Fibroblast of skin of left biceps (primary cell): ENCODE data around the gene CATSPERB.
"Not testable (repeated sequence)": the region's sequence is repeated elsewhere in the genome, so short reads cannot be mapped to it uniquely, and the experiment has no call there.

ENCODE experiments used
- DNase-seq, 2 experiments: peaks; one replicate each; pipeline ENCODE4 v3.0.0-alpha.2; 2013; ENCODE audit warnings: low read depth in 2 of 2

Gene CATSPERB, protein sequence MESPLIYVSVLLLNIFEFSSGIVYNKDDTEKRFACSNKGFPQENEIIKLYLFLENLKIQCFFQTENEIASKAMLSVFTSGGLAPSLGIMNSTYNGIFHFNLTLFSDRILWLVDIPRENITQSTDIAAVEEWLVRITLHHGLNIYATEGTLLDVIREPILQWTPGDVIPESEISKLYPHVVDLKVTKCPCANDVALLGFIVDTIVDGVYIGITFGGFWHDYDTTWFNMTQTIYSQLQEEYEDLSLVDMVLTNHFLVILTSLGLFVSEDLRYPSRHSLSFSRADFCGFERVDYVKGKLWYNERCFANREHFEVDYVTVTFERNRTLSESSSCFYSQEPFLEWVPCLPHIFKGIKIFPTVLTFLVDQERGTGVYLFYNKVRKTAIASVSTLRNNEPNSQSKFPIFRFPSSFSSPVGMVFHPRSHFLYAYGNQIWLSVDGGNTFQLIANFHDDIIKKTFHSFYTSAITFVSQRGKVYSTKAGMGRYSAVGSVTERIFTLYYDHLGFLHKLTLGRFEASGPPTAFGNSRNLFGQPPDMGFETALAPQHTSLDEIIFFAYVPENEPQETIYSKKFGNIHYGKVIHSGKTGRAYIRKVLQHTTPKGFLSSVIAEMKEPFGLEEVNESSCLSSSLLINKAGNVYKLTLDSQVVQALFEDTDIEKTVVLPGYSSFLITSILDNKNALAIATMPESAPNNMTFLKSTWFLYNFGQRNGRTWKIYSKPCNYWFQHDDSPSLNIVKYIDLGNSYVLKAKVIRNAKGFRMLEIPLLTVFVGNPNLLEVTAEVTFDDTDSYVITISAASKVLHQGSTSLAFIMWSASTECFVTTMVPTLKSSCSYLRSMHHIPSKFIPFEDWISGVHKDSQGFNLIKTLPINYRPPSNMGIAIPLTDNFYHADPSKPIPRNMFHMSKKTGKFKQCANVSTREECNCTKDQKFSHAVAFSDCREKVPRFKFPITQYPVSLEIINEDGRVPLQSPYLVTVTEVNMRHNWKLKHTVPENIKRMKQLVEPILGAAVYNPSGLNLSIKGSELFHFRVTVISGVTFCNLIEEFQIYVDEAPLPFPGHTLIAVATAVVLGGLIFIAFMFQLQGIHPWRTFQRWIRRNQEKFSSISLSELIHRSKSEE

DNA sequence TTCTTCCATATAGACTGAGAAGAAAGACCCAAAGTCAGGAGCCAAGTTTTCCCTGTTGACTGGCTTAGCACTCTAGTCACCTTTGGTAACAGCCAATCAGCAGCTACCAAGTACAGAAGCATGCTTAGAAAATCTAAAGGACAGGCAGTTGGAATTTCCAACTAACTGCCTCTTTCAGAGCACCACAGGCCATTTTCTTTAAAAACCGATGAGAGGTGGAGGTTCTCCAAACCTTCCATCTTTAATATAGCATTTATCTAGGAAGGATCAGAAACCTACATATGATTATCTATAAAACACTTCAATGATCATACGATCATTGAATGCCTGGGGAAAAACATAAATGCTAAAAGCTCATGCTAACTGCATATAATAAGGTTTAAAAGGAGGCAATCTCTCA is at the start of gene CATSPERB:
Gene CATSPERB (minus strand): TSS at position 101 of the 400 bp plus-strand sequence. CDS start 2,607 bp downstream, outside the sequence.
- no peak for DNase-seq

DNA sequence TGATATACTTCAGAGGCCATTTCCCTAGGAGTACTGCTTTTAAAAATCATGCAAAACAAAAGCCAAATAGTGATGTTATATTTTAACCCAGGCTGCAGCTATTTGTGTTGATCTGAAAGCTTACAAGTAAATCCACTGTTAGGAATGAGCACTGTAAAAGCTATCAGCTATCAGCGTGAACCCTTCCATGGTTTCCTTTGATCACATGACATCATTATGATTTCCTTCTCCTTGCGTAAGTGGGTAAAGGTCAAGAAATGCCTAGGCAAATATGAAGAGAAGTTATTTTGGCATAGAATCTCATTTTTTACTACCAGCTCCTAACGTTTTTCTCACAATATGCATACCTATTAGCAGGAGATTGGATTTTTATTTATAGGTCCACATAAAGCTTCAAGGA is 48.6 kb upstream of the CATSPERB start:
- no peak for DNase-seq

- no peak for DNase-seq
Observed at GRCh38 chr14:91778217-91778616, 46.3 kb upstream of the CATSPERB start.

DNA sequence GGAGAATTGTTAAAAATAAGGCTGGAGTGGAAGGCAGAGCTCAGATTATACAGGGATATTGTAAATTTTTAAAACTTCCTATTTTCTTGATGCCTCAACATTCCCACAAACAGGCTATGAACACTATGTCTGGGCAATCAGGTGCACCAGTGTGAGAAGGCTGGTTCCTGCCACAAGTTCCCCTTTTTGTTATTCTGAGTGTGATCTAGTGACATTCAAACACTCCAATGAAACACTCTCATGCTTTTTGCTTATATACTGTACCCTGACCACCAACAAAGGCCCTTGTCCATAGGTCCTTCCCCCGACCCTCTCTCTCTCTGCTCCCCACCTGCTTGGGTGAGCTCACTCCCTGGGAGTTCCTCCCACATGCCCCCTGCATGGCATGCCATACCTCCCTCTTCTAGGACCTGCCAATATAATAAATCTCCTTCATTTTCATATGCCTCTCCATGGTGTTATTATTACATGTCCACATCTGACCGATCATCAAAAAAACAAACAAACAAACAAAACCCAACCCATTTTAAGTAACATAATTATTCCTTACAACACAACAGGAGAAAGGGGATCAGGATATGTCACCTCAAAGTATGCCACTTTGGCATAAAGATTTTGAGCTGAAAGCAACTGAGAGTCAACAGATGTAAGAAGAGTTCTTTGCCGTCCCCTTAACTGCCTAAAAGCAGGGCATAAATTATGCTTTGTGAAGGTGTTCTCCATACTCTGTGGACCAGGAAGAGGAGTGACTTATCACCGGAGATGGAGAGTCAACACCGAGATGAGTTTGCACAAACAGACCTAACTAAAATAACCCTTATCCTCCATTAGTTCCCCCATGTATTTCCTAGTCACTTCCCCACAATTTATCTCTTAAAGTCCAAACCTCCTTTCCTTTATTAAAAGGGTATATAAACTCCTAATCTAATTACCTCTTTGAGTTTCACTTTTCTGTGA is 42.5 kb upstream of the CATSPERB start:
- no peak for DNase-seq

GRCh38 chr14:91770185-91770584 is 38.3 kb upstream of the CATSPERB start:
- no peak for DNase-seq

GRCh38 chr14:91755570-91756295 is 23.8 kb upstream of the CATSPERB start:
- DNase-seq: no peak

- DNase-seq: no peak
Observed at GRCh38 chr14:91754819-91755218, 22.9 kb upstream of the CATSPERB start.

DNA sequence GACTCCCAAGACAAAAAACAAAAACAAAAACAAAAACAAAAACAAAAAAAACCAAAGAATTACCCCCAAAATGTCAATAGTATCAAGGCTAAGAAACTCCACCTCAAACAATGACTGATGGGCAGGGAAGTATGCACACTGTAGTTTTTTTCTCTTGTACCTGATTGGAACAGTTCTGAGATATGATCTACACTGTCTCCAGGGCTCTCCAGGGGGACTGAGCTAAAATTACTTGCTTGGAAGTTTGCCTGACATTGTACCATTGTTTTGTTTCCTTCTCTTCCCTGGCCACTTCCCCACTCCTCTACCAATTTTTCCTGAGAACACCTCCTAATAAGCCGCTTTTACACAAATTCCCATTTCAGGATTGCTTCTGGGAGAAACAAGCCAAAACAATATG is 22.3 kb upstream of the CATSPERB start:
- DNase-seq: no peak

- no peak for DNase-seq
Observed at GRCh38 chr14:91753501-91754128, 21.7 kb upstream of the CATSPERB start.

DNA sequence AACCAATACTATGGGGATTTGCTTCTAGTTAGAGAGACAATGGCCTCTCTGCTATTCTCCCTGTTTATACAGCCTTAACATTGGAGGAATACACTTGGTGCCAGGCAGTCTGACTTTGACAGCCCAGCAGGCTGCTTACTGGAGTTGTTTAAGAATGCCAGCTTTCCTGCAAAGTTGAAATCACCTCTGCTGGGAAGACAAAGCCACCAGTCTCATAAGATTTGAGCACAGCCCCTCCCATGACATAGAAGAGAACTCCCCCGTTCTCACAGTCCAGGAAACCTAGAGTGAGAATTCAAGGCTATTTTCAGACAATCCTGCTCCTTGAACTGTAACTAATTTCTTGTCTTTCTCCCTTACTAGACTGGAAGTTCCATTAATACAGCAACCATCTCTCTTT is 21.1 kb upstream of the CATSPERB start:
- no peak for DNase-seq

- DNase-seq: no peak
Observed at GRCh38 chr14:91751719-91752118, 19.8 kb upstream of the CATSPERB start.

DNA sequence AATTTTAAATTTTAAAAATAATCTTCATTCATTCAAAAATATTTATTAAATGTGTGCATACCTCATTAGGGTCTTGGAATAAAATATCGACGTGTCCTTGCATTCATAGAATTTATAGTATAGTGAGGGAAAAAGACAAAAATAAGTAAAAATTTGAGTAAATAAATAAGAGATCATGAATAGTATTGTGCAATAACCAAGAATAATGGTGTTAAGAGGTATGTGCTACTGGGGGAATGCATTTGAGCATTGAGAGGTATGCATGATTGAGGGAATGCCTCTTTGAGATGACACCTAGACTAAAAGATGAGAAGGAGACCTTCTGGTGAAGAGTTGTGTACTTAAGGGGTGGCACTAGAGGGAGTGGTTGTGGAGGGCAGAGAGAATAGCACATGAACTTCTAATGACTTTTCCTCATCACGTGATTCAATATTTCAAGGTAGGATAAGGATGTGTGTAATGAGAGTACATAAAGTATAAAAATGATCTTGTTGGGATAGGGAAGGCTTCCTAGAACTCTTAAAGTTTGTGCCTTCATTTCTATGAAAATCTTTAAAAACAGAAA is 18.8 kb upstream of the CATSPERB start:
- DNase-seq: no peak

- DNase-seq: no peak
Observed at GRCh38 chr14:91749868-91750267, 18.0 kb upstream of the CATSPERB start.

DNA sequence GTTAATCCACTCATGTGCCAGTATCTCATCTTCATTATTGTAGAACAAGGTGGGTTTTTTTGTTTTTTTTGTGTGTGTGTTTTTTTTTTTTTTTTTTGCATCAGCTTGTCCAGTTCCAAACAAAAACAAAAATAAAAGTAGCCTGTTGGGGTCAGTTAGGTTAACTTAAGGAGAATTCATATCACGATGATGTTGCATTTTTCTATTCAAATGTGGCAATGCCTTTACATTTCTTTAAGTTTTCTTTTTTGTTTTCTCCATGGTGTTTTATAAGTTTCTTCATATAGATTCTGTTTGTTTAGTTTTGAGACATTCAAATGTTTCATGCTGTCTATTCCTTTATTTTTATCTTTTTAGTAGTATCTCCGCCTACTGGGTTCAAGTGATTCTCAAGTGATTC is 16.2 kb upstream of the CATSPERB start:
- DNase-seq: no peak

DNA sequence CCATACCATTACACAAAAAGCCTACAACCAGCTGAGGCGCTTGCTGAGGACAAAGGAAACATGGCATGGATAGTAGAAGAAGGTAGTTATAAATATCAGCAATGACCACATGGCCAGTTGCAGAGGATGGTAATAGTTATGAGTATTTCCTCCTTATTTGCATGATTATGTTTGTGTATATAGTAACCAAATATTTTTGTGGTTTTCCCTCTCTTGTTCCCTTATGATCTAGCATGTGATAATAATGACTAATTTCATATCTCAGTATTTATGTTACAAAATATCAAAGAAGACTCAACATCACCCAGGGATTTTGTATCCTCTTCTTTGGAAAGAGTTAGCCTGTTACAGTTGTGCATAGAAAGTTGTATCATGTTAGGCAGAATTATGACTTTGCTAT is 13.5 kb upstream of the CATSPERB start:
- DNase-seq: no peak

GRCh38 chr14:91744068-91744480 is 12.2 kb upstream of the CATSPERB start:
- no peak for DNase-seq

GRCh38 chr14:91743305-91743653 is 11.4 kb upstream of the CATSPERB start:
- DNase-seq: no peak

DNA sequence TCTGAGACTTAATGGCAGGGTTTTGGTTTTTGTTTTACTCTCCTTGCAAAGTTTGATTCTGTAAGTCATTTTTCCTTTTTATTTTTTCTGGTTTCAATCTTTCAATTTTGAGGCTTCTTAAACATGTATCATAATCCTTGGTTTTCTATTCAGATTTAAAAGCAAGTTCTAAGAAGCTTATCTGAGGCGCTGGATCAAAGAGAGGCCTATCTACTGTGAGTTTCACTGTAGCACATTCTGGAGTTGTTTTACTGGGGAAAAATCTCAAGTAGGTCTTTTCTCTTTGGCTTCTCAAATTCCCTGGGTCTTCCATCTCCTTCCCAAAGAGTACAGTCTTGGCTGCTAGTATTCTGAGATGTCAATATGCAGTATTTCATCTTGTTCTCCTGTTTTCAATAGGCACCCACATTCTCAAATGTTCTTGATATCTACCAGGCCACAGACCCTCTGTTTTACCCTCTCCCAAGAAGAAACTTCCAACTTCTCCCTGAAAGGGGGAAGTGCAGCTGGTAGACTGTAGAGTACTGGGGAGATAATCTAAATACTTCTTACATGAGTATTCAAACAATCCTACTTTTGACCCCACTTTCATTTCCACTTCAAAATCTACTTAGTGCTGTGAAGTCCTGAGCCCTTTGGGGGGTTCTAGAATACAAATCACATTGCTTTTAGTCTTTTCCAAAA is 10.9 kb upstream of the CATSPERB start:
- no peak for DNase-seq

GRCh38 chr14:91739867-91740266 is 8.0 kb upstream of the CATSPERB start:
- DNase-seq: not testable (repeated sequence)
